Measurements from ENCODE around the gene LYZL6. TPM values are rescaled to one million over a fixed set of nuclear protein-coding genes. Genes with fewer than 3 reads are reported as not detected.

The LYZL6 gene, protein sequence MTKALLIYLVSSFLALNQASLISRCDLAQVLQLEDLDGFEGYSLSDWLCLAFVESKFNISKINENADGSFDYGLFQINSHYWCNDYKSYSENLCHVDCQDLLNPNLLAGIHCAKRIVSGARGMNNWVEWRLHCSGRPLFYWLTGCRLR
- total RNA-seq (not detected in 2 replicates), polyA plus RNA-seq (not detected in 2 replicates)

DNA sequence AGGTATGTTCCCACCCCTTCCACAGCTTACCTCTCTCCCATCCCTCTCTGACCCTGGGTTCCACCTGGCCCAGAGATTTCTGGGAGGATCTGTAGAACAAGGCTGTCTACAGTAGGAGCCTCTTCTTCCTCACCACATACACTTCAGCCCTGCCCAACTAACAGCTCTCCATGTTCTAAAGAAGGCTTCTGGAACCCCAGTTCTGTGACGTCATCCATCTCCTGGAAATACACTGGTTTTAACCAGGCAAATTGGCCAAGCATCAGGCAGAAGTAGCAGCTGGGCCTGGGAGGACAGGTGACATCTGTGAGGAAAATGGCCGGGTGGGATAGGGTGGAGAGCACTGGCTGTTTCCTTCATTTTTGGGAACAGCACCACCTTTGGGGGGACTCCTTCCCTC lies at the start of gene LYZL6:
LYZL6 (minus strand) TSS at position 177 of the 400 bp plus-strand sequence. CDS start 4,357 bp downstream, outside the sequence.
- Histone ChIP-seq H3K9me3 (ENCODE audit: low read depth) (no peaks in the 10 kb centered on the region), H3K4me3 (no peak within 1 kb of the TSS), H3K27ac (peak within 1 kb of the TSS; percentile 48), H3K79me2 (no peaks in the 10 kb centered on the region), H3K36me3 (replicated peaks; ENCODE audit: insufficient read depth, low read depth) (no peaks in the 10 kb centered on the region), H3K27me3 (no peaks in the 10 kb centered on the region), H3K4me1 (ENCODE audit: insufficient read depth) (peaks cover 13% of the 10 kb centered on the region), H3K4me2 (peak within 1 kb of the TSS; percentile 46), H2AFZ (peak within 1 kb of the TSS; percentile 17), H4K20me1 (ENCODE audit: insufficient read depth, poor library complexity, severe bottlenecking) (no peaks in the 10 kb centered on the region), H3K9me2 (replicated peaks; ENCODE audit: insufficient read depth) (no peaks in the 10 kb centered on the region)
- TF ChIP-seq, protein P1, sequence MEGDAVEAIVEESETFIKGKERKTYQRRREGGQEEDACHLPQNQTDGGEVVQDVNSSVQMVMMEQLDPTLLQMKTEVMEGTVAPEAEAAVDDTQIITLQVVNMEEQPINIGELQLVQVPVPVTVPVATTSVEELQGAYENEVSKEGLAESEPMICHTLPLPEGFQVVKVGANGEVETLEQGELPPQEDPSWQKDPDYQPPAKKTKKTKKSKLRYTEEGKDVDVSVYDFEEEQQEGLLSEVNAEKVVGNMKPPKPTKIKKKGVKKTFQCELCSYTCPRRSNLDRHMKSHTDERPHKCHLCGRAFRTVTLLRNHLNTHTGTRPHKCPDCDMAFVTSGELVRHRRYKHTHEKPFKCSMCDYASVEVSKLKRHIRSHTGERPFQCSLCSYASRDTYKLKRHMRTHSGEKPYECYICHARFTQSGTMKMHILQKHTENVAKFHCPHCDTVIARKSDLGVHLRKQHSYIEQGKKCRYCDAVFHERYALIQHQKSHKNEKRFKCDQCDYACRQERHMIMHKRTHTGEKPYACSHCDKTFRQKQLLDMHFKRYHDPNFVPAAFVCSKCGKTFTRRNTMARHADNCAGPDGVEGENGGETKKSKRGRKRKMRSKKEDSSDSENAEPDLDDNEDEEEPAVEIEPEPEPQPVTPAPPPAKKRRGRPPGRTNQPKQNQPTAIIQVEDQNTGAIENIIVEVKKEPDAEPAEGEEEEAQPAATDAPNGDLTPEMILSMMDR (IDR thresholded peaks at IDR 0.05; ENCODE audit: poor library complexity), result no peak
- TF ChIP-seq EZH2 (IDR thresholded peaks at IDR 0.05; ENCODE audit: borderline replicate concordance) (no peak), EZH2phosphoT487 (IDR thresholded peaks at IDR 0.05; ENCODE audit: low read depth, severe bottlenecking, unreplicated experiment) (no peak)
- WGBS (ENCODE audit: low lambda C conversion rate, missing lambda C conversion rate), result 94% methylated on average over 2 of the region's 2 CpGs
- DNase-seq (ENCODE audit: low spot score), result no peak

- Histone ChIP-seq H3K4me3 (no peak overlapping the region), H3K9me2 (replicated peaks; ENCODE audit: insufficient read depth) (no peaks in the 10 kb centered on the region), H2AFZ (no peak overlapping the region), H3K27me3 (no peaks in the 10 kb centered on the region), H3K79me2 (peaks cover 8% of the 10 kb centered on the region), H3K4me2 (peak overlapping the region; percentile 1), H3K36me3 (replicated peaks; ENCODE audit: insufficient read depth, low read depth) (no peaks in the 10 kb centered on the region), H3K4me1 (ENCODE audit: insufficient read depth) (peaks cover 11% of the 10 kb centered on the region), H3K9me3 (ENCODE audit: low read depth) (no peaks in the 10 kb centered on the region), H3K27ac (peak overlapping the region; percentile 86), H4K20me1 (ENCODE audit: insufficient read depth, poor library complexity, severe bottlenecking) (no peaks in the 10 kb centered on the region)
- TF ChIP-seq EZH2phosphoT487 (IDR thresholded peaks at IDR 0.05; ENCODE audit: low read depth, severe bottlenecking, unreplicated experiment), result no peak
- TF ChIP-seq, protein P1 (IDR thresholded peaks at IDR 0.05; ENCODE audit: poor library complexity), result no peak
- TF ChIP-seq EZH2 (IDR thresholded peaks at IDR 0.05; ENCODE audit: borderline replicate concordance), result no peak
- WGBS (ENCODE audit: low lambda C conversion rate, missing lambda C conversion rate), result 62% methylated on average over 2 of the region's 2 CpGs
- peak; percentile 71 for DNase-seq (ENCODE audit: low spot score)
Observed at GRCh38 chr17:35991075-35991474, 47.6 kb upstream of the LYZL6 start.

DNA sequence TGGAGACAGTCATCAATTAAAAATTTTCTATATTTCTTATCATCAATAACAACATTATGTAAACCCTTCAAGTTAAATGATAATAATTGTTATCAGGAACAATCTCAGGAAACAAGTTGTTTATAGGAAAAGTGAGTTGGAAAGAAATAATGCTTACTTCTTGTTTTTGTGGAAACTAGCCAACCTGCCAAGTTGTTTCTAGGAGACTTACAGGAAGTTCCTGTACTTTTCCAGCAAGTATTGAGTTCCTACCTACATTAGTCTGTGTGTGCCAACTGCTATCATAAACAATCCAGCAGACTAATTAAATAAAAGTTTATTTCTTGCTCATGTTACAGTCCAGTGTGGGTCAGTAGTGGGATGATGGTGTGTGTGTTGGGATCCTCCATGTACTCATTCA lies 44.7 kb upstream of the LYZL6 start:
- Histone ChIP-seq H3K27me3 (no peaks in the 10 kb centered on the region), H3K4me2 (no peak overlapping the region), H3K4me3 (no peak overlapping the region), H2AFZ (no peak overlapping the region), H4K20me1 (ENCODE audit: insufficient read depth, poor library complexity, severe bottlenecking) (no peaks in the 10 kb centered on the region), H3K9me3 (ENCODE audit: low read depth) (no peaks in the 10 kb centered on the region), H3K79me2 (no peaks in the 10 kb centered on the region), H3K27ac (no peak overlapping the region), H3K36me3 (replicated peaks; ENCODE audit: insufficient read depth, low read depth) (no peaks in the 10 kb centered on the region), H3K4me1 (ENCODE audit: insufficient read depth) (peaks cover 11% of the 10 kb centered on the region), H3K9me2 (replicated peaks; ENCODE audit: insufficient read depth) (no peaks in the 10 kb centered on the region)
- no peak for DNase-seq (ENCODE audit: low spot score)
- TF ChIP-seq EZH2phosphoT487 (IDR thresholded peaks at IDR 0.05; ENCODE audit: low read depth, severe bottlenecking, unreplicated experiment), result no peak
- TF ChIP-seq, protein P1 (IDR thresholded peaks at IDR 0.05; ENCODE audit: poor library complexity), result no peak
- no peak for TF ChIP-seq EZH2 (IDR thresholded peaks at IDR 0.05; ENCODE audit: borderline replicate concordance)

Measured in hepatocyte (in vitro differentiated cells).